HepG2 (cell line): ENCODE measurements around the gene MEGF11.

Source experiments
- CREB1 ChIP-seq, 2 experiments: fragments of 450-650 bp in 1 of 2; IDR thresholded peaks; 2 replicates each; pipeline ENCODE4 v1.6.1; 2016 to 2017; ENCODE audit warnings: control low read depth in 1 of 2, mild to moderate bottlenecking in 1 of 2, missing compliant biosample characterization in 1 of 2, missing genetic modification characterization in 1 of 2
- JUNB ChIP-seq: sonication (generic); formaldehyde crosslinking; IDR thresholded peaks from 2 replicates; pipeline ENCODE4 v1.8.0; 2022; ENCODE audit warnings: missing genetic modification reagents, mild to moderate bottlenecking, borderline replicate concordance
- REST ChIP-seq, 2 experiments: IDR thresholded peaks; 2 replicates each; pipeline ENCODE4 v1.6.1; 2011 to 2012; ENCODE audit warnings: low read length in 2 of 2, borderline replicate concordance in 1 of 2, low read depth in 1 of 2, mild to moderate bottlenecking in 1 of 2, moderate library complexity in 1 of 2
- SIN3B ChIP-seq: fragments of 150-350 bp; IDR thresholded peaks from 2 replicates; pipeline ENCODE4 v1.6.1; 2014; ENCODE audit warnings: low read length
- SP140L ChIP-seq: sonication (generic); formaldehyde crosslinking; IDR thresholded peaks from 2 replicates; pipeline ENCODE4 v1.4.0; 2020; ENCODE audit warnings: missing genetic modification reagents, borderline replicate concordance
- TOPORS ChIP-seq: sonication (generic); formaldehyde crosslinking; IDR thresholded peaks from 2 replicates; pipeline ENCODE4 v1.8.0; 2023; ENCODE audit warnings: mild to moderate bottlenecking, missing genetic modification reagents

GRCh38 chr15:65939901-65940617 lies 313.5 kb downstream of the MEGF11 start:
- TF ChIP-seq TOPORS (CRISPR knock-in tag) (no peak), JUNB (CRISPR knock-in tag) (no peak), REST (IDR thresholded peaks at IDR 0.05; ENCODE audit: borderline replicate concordance in 1 of 2, low read depth in 1 of 2, low read length in 2 of 2) (no peak), SIN3B (no peak), CREB1 (IDR thresholded peaks at IDR 0.05) (no peak), CREB1 (CRISPR knock-in tag; IDR thresholded peaks at IDR 0.05) (no peak), SP140L (CRISPR knock-in tag) (no peak)
